Omental fat pad (tissue), 4 donors: ENCODE results near the gene ASMTL. TPM values are rescaled to one million over a fixed set of nuclear protein-coding genes. Genes with fewer than 3 reads are reported as not detected.

ENCODE experiments used
- ATAC-seq: fragments of 150-250 bp; one replicate; pipeline ENCODE4 v1.9.1; 2016; ENCODE audit warnings: mild to moderate bottlenecking, moderate library complexity; ENCODE audit not compliant: low FRiP score
- DNase-seq: peaks from one replicate; pipeline ENCODE4 v3.0.0-alpha.2; 2019; ENCODE audit warnings: low spot score
- CTCF ChIP-seq, 3 donors: fragments of 450-650 bp; IDR thresholded peaks; one replicate each; pipeline ENCODE4 v1.5.1; 2016 to 2017; ENCODE audit warnings: antibody characterized with exemption in 3 of 3, mild to moderate bottlenecking in 3 of 3, moderate library complexity in 2 of 3
- total RNA-seq, 4 donors: library from RNA; depleted of rRNA; stranded (reverse); fragments of >200 nt; gene quantifications; one replicate each; pipeline ENCODE4 v1.1.0, GENCODE V29; 2016

ASMTL gene
- total RNA-seq, 4 donors from 2014 or later = 17.9 to 27.3 (median 21.8) TPM

DNA sequence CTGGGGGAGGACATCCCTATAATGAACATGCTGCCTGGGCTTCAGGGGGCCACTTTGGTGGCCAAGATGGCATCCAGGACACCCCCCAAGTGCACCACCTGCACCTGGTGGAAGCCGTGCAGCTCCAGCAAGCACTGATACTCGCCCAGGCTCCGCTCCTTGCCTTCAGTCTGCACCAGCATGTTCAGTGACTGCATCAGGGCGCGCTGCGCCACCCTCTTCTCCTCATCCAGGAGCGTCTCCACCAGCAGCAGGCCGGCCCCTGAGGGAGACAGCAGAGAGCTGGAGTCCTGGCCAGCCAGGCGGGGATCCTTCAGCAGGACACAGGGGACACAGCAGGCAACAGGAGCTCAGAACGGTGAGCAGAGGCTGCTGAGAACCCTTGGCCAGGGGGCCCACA is 49.5 kb downstream of the ASMTL start:
- no peak for ATAC-seq
- DNase-seq = no peak
- no peak for TF ChIP-seq CTCF (IDR thresholded peaks at IDR 0.05)

DNA sequence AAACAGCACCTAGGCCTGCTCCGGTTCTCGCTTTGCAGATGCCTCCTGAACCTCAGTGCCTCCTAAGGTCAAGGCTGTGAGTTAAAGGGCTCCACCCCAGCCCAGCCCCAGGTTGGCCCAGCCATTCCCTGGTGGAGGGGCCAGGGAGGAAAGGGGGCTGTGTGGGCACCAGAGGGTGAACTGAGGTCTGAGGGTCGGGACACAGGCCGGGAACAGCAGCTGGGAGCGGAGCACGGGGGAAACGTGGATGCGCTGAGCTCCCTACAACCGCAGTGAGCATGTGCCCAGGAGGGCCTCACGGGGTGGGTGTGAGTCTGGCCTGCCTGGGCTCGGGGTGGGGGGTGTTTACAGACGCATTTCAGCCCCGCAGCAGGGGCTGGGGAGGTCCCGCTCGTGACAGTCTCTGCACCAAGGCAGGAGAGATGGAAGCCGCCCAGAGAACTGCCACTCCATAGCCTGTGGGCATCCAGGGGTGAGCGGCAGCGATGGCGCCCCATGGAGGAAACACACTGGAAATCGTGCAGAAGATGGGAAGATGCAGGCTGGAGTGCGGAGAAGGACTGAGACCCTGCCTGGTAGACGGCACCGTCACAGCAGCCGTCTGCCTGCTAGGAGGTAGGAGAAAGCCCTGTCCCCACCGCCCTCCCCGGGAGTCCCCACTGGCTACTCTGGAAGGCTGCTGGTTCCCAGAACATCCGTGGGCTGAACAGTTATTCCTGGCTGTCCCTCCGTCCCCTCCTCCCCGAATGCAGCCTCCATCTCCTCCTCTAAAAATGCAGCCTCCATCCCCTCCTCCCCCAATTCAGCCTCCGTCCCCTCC is 50.9 kb downstream of the ASMTL start:
- TF ChIP-seq CTCF (IDR thresholded peaks at IDR 0.05) = no peak
- ATAC-seq (peak; percentile 41), DNase-seq (no peak)

- TF ChIP-seq CTCF (IDR thresholded peaks at IDR 0.05) = no peak
- DNase-seq (no peak), ATAC-seq (no peak)
These were observed 51.8 kb downstream of the ASMTL start for GRCh38 chrX:1400742-1401471.

GRCh38 chrX:1400049-1400448 is 52.7 kb downstream of the ASMTL start:
- ATAC-seq (no peak), DNase-seq (no peak)
- no peak for TF ChIP-seq CTCF (IDR thresholded peaks at IDR 0.05)

DNA sequence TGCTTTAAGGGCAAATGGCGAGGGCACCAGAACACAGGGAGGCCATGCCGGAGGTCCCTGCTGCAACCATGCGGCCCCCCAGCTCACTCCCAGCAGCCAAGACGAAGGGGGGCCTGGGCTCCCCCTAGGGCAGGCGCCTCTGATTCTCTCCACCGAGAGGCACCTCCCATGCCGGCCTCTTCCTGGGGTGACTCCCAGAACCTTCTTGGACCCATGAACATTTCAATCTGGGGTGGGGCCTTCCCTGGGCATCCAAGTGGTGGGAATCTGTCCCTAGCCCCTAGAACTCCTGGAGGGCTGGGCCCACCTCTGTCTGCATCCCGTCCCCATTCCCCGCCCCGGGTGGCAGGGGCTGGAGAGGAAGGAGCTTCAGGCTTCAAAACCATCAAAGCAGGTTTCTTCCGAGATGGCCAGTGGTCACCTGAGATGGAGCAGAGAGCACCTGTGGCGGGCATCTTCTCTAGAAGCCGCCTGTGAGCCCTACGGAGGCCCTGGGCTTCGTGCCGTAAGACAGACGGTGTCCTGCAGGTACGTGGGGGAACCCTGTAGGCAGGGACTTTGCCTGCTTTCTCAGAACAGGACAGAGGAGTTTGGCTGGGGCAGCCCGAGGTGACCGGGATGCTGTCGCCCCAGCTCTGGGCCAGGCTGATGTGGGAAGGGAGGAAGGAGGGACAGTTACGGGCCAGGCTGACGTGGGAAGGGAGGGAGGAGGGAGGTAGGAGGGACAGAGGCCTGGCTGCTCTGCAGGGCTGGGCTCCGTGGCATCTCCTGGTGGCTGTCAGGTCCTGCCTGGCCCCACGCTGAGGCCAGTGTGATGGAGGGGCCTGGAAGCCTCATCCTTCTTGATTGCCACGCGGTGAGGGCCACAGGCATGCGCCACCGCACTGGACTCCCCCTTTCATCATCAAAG is 54.0 kb downstream of the ASMTL start:
- no peak for TF ChIP-seq CTCF (IDR thresholded peaks at IDR 0.05)
- ATAC-seq = no peak
- DNase-seq = no peak

DNA sequence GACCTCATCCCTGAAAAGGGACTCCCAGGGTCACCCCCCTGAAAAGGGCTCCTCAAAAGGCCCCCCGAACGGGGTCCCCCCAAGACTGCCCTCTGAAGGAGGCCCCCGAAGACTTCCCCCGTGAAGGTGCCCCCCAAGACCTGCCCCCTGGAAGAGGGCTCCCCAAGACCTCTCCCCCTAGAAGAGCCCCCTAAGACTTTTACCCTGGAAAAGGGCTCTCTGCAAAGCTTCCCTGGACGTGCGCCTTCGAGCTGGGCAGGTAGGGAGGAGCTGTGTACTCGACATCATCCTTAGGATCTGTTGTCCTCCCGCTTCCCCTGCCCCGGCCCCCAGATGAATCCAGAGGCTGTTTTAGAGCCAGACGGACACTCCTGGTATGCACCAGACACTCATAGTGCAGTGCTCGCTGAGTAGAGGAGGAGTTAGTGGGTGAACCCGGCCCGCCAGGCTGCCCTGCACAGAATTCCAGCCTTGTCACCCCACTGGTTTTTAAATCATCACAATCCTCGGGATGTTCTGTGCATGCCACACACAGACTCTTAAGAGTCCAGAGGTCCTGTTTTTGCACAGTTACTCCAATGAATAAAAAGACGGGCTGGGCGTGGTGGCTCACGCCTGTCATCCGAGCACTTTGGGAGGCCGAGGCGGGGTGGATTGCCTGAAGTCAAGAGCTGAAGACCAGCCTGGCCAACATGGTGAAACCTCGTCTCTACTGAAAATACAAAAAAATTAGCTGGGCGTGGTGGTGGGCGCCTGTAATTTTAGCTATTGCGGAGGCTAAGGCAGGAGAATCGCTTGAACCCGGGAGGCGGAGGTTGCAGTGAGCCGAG is 55.1 kb downstream of the ASMTL start:
- ATAC-seq (no peak), DNase-seq (no peak)
- no peak for TF ChIP-seq CTCF (IDR thresholded peaks at IDR 0.05)
